ENCODE data around the gene TRABD2B.

Gene TRABD2B

DNA sequence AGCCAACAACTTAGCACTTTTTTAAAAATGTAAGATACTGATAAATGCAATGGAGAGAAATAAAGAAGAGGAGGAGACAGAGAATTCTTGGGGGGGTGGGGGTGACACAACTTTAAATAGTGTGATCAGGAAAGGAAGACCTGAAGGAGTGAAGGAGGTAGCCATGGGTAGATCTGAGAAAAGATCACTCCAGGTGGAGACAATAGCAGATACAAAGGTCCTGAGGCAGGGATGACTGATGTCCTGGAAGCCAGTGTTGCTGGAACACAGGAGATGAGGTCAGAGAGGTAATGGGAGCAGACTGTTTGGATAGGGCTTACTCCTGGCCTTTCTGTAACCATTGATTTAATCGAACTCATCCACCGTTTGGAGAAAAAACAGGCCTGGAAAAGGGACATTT lies 24.6 kb upstream of the TRABD2B start:
- no peak for DNase-seq (ENCODE audit: low read depth in 3 of 3)

DNA sequence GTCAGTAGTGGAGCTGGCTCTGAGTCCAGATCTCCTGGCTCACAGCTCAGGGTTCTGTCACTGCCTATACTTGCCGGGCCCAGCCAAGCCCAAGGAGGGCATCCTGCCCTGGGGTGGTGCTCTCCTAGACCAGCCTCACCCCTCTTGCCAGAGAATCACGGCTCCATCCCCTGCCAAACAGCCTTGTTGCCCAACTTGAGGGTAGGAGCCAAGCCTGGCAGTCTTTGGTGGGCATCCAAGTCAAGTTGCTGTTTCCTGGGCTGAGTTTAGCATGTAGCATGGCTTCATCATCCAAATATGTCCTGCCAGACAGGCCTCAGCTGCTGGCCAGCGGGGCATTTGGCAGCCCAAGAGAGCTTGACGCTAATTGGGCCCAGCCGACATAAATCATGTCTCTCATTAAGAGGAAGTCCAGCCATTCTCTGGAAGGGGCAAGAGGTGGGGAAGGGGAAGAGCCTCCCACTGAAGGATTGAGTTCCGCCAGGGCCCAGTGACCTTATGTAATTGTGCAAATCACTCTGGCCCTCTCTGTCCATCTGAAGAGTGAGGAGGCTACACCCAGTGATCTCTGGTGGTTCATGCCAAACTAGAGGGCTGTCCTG lies 22.6 kb upstream of the TRABD2B start:
- no peak for DNase-seq (ENCODE audit: low read depth in 3 of 3)

DNA sequence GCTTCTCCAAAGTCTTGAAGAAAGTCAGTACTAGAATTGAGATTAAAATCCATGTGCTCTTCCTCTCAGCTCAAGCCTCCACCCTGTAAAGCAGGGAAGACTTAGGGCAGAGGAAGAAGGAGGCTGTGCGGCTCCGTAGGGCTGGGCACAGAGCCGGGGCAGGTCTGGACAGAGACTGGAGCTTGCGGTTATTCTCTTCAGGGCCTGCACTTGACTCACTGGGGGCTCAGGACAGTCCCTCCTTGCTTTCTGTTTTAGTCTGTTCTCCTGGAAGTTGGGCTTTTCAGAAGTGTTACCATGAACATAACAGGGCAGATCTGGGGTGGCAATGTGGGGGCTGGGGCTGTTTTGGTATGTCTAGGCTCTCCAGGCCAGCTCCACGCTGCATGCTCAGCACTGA lies 21.6 kb upstream of the TRABD2B start:
- no peak for DNase-seq (ENCODE audit: low read depth in 3 of 3)

DNA sequence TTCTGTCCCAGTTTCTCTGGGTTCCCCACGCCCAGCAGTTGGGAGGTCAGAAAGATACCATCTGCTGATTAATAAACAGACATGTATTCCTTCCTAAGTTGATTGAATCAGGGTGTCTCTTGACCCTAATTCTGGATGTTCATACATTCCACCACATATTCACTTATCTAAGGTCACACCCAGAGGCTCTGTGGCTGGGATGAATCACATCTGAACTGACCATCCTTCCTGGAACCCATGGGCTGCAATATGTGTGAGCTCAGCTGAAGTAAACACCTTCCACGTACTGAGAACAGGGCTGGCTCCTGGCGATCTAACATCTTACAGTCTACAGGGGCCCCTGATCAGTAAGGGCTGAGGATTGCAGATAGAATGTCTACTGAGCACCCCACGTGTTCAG lies 20.5 kb upstream of the TRABD2B start:
- no peak for DNase-seq (ENCODE audit: low read depth in 3 of 3)

DNA sequence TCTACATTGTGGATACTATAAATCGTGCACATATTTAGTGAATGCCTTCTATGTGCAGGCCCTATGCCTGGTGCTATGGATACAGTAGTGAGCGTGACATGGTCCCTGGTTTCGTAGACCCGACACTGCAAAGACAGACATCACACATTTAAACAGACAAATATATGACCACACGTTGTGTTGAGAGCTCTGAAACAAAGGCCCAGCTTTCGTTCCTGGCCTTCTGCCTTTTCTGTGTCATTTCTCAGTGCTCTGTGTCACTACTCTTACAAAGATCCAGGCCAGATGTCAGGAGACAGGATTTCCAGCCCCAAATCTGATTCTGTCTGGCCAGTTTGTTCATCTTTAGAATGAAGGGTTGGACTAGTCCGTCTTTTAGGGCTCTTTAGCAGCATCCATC lies 19.3 kb upstream of the TRABD2B start:
- no peak for DNase-seq (ENCODE audit: low read depth in 3 of 3)

DNA sequence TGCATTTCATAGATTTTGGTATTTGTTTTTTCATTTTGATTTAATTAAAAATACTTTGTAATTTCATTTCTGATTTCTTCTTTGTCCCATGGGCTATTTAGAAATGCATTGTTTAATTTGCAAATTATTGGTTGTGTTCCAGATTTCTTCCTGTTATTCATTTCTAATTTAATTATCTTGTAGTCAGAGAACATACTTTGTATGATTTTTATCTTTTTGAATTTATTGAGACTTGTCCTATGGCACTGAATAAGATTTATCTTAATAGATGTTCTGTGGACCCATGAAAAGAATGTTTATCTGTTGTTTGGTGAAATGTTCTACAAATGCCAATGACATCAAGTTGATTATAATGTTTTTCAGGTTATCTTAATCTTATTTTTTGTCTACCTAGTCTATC lies 16.1 kb upstream of the TRABD2B start:
- DNase-seq (ENCODE audit: low read depth in 3 of 3), result no peak

DNA sequence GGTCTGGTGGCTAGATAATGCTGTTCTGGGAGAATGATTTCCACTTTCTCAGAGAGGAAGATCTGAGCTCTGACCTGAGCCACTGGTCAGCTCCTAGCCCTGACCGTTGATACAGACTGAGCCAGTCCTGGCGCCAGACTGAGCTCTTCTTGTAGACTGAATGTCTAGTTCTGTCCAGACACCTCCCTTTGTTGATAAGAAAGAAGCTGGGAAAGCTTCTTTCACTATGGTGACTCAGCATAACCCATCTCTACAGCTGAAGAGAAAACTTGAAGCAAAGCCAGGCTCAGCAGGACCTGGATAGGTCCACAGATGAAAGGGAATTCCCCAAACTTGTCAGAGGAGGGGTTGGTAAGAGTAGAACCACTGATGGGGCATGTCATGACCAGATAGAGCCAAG lies 9.9 kb upstream of the TRABD2B start:
- DNase-seq (ENCODE audit: low read depth in 3 of 3), result no peak

DNA sequence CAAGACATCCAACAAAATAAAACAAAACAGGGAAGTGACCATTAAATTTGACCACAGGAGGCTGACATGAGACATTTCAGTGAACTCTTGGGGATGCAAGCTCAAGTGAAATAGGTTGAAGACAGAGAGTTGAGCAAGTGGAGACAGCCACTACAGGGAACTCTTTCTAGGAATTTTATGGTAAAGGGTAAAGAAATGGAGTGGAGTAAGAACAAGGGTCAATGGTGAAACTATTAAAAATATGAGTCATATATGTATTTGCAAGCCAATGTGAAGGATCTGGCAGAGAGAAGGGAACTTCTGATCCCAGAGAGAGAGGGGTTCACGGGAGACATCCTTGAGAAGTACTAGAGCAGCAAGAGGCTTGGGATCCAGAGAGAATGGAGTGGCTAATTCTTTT lies 9.1 kb upstream of the TRABD2B start:
- DNase-seq (ENCODE audit: low read depth in 3 of 3), result no peak

DNA sequence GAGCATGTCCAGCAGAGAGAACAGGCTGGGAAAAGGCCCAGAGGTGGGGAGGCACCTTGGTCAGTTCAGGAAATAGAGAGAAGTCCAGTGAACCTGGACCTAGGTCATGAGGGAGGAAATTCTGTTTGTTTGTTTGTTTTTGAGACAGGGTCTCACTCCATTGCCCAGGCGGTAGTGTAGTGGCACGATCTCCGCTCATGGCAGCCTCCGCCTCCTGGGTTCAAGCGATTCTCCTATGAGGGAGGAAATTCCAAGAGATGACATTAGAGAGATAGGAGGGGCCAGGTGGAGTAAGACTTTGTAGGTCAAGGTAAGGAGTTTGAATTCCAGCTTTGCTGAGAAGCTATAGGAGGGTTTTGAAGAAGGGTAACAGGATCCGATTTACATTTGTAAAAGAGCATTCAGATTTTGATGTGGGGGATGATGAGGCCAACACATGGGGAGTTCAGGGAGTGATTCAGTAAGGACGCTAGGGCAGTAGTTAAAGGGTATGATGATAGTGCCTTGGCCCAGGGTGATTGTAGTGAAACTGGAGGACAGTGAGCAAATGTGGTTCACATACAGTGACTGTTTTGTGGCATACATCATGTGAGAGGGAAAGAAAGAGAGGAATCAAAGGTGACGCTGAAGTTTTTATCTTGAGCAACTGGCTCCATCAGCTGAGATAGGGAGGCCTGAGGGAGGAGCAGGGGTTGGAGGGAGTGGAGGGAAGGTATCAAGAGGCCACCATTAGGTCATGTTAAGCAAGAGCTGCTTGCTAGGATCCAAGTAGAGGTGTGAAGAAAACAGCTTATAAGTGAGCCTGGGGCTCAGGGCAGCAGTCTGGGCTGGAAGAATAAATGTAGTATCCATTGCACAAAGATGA lies 8.3 kb upstream of the TRABD2B start:
- no peak for DNase-seq (ENCODE audit: low read depth in 3 of 3)

DNA sequence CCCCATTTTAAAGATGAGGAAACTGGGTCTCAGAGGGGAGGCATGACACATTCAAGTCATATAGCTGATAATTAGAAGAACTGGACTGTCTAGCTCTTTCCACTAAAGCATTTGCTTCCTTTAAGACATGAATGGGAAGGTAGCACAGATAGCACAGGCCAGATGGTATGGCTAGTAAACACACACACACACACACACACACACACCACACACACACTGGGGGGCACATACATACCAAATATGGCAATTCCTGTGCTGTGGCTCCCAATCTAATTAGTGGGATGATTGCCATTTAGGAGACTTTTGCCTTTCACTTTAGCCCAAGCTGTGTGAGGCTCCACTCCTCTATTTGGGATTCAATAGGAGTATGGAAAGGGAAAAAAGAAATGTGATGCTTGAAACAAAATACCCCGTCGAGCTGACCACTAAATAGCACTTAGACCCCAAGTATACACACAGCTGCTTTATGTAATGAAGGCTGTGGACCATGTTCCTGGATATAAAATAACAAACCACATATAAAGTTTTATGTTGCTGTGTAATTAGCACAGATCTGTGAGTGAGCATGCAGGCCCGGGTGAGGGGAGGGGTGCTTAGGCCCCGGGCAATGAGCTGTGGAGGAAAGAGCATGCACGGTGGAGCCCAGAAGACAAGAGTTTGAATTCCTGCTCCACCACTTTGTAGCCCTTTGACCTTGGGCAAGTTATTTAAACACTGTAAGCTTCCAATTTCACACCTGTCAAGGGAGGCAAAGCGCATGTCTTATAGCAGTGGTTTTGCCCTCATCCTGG lies 6.8 kb upstream of the TRABD2B start:
- DNase-seq (ENCODE audit: low read depth in 3 of 3), result no peak

DNA sequence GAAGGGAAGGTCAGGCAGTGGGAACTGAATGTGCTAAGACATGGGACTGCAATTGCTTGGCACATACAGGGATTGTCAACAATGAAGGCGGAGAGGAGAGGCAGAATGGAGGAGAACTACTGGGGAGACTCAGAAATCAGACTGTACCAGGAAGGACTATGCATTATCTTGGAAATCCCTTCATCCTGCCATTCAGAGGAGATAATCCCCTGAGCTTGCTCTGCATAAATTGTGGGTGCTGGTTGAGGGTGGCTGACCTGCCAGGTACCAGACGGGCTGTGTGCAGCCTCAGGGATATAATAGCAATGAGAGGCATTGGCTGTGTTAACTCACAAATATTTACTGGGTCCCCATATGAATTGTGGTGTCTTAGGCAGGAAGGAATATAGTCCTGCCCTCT lies 5.0 kb upstream of the TRABD2B start:
- DNase-seq (ENCODE audit: low read depth in 3 of 3), result no peak

DNA sequence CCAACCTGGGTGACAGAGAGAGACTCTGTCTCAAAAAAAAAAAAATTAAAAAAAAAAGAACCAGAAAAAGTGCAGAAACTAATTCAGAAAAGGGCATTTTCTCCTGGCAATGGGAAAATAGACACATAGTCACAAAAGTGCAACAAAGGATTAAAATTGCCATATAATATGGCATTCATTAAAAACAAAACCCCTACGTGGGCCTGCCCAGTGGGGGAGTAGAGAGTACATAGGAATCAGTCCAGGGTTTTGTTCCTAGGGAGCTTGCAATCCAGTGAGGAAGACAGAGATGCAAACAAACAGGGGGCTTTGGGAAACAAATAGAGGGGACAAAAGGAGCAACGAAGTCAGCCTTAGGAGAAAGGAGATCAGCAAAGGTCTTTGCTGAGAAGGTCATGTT lies 4.5 kb upstream of the TRABD2B start:
- DNase-seq (ENCODE audit: low read depth in 3 of 3), result no peak

DNA sequence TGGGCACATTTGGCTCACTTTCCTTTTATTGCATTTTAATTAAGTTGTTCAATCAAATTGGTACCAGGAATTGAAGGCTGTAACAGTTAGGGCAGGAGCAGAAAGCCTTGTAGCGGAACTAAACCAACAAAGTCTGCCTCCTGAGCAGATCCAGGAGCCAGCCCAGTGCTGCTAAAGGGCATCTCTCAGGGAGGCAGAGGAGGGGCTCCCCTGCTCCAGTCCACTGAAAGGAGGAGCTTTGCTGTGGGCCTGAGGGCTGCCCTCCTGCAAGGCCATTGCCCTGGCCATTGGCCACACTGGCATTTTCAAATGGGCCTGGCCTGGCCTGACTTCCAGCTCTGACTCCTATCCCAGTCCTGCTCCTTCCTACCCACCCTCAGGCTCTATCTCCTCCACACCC lies 3.7 kb upstream of the TRABD2B start:
- no peak for DNase-seq (ENCODE audit: low read depth in 3 of 3)

DNA sequence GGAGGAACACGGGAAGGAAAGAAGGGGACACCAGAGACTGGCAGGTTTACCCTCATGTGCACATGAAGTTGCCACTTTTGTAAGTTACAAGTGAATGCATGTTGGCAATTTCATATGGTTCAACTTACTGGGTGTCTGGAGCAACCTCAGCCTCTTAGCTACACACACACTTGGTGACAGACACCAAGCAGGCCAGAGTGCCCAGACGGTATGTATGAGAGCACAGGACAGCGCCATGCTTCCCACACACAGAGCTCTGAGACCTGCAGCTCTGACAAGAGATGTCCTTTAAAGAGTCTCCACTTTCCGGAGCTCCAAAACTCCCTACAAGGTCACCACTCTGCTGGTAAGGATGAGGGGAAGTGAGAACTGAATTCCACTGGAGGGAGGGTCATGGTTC lies 1.9 kb upstream of the TRABD2B start:
- no peak for DNase-seq (ENCODE audit: low read depth in 3 of 3)

DNA sequence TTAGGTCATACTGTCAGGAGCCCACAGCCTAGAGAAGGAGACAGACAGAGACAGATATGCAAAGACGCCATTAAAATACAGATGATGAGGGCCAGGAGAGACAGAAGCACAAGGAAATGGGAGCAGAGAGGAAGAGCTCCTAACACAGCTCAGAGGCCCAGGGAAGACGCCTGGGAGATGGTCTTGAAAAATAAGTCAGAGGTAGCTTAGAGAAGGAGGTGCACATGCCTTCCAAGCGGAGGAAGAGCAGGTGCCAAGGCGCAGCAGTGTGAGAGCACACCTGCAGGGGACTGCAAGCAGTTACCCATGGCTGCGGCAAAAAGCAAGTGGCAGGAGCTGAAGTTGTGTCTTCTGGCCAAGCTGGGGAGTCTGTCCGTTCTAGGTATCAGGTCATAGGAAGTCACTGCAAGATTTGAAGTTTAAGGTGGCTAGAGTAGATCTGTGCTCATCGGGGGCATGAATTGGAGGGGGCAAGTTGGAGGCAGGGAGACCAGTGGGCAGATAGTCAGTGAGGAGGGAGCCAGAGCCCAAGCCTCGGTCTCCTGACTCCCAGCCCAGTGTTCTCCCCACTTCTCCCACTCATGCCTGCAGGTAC lies 1.3 kb upstream of the TRABD2B start:
- DNase-seq (ENCODE audit: low read depth in 3 of 3), result no peak

DNA sequence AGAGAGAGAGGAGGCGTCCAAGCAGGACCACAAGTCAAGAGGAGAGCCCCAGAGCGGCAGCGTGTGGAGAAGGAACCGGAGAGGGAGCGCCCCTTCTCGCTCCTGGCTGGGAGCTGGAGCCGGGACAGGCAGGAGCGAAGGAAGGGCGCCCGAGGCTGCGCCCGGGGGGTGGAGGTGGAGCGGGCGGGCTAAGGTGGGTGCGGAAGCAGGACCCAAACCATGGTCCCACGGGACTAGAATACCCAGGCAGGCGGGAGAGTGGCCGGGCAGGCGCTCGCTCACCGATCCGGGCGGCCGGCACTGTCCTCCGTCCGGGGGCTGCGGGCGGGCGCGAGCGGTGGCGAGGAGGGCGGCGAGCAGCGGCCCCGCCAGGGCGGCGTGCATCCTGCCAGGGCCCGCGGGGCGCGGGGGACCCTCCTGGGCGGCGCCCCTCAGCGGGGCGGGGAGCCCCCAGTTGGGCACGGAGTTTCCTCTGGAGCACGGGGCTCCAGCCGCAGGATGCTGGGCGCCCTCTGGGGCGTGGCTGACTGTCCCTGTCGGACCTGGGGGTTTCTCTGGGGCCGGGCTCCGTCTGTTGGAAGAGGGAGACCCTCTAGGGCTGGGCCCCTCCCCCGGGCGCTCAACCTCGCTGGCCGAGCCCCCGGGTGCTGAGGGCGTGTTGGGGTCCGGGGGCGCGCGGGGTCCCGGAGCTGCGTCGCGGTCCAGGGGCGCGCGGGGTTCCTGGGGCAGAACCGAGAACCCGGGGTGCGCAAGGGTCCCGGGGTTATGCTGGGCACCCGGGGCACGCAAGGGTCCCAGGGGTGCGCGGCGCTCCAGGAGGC lies 569 bp downstream of the TRABD2B start:
- DNase-seq (ENCODE audit: low read depth in 3 of 3), result no peak

DNA sequence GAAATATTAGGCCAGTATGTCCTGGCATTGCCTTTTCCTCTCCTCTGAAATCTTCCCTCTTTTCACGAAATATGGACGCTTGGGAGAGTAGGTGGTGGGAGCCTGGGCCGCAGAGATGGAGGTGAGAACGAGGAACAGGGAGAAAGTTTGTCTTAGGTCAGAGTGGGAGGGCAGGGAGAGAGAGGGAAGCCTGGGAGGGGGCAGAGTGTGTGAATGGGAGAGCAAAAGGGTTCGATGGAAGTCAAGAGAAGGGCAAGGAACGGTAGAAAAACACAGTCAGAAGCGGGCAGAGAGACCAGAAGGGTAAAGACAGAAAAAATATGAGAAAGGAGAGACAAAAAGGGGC lies 1.2 kb downstream of the TRABD2B start:
- no peak for DNase-seq (ENCODE audit: low read depth in 3 of 3)

DNA sequence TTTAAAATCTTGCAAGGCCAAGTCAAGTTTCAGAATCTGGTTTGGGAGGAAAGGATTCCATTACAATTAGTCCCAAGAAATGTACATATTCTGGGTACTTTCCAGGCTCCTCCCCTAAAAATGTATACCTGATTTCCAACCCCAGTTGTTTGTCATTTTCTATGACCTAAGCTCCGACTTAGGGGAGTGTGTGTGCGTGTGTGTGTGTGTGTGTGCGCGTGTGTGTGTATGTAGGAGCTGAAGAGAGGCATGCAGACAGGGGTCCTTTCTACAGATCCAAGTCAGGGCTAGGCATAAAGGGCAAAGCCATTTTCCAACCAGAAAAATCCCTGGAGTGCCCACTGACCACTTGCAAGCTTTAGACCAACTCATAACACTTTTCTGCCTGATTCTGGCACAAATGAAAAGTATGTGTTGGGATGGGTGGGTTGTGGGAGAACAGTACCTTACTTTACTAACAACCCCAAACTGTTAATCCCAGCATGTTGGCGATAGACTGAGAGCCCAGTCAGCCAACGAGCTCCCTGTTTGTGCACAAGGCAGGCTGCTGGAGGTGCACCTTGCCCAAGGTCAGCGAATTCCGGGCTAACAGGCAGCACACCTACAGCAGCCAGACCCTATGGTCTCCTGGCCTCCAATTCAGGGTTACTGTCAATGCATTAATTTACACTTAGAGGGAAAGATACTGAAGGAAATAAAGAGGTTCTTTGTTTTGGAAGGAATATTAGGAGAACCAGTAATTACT lies 1.7 kb downstream of the TRABD2B start:
- no peak for DNase-seq (ENCODE audit: low read depth in 3 of 3)

DNA sequence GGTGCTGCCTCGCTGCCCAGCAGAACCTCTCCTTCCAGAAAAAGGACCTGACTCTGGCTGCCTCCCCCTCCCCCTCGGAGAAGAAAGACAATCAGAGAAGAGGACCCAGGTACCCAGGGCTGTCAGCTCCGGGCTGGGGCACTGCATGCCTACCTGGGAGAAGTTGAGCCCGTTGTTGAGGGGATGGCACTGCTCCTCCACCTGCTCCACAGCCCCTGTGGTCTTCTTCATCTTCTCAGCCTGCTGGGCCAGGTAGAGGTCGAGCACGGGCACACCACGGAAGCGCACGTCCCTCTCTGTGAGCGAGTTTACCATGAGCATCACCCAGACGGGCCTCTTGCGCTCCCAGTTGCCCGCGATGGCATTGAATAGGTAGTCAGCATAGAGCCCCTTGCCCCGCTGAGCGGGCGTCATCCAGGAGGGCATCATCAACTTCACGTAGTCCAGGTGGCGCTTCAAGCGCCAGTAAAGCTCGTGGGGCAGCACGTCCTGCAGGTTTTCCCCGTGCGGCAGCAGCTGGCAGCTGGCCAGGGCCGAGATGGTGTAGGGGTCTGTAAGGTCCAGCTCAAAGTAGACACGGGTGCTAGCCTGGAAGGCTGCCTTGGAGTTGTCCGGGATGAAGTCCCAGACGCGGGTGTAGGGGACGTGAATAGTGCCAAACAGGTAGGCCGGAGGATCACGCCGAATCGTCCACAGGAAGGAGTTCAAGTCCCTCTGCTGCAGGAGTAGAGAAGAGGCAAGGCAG lies 3.1 kb downstream of the TRABD2B start:
- no peak for DNase-seq (ENCODE audit: low read depth in 3 of 3)

DNA sequence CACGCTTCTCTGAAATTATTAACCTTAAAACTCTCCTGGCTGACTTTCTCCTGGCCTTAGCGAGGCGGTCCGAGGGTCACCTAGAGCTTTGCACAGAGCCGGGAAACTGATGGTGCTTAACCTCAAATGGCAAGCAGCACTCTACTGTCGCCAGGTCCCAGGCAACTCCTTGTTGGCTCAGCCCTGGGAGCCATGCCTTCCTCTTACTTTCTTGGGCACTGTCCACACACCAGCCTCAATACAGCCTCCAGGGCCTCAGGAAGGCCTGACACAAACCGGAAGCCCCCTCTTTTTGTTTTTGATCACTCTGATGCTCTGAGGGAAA lies 3.8 kb downstream of the TRABD2B start:
- no peak for DNase-seq (ENCODE audit: low read depth in 3 of 3)
